Lower lobe of right lung (tissue), 2 donors: ENCODE results near the gene FMNL3. TPM values are rescaled to one million over a fixed set of nuclear protein-coding genes. Genes with fewer than 3 reads are reported as not detected.

Experiments
- ATAC-seq, 2 donors: fragments of 200-7000 bp; cut with Tn5 transposase; one replicate each; pipeline ENCODE4 v1.9.1; 2020 to 2022; ENCODE audit warnings: mild to moderate bottlenecking in 2 of 2, moderate library complexity in 2 of 2
- DNase-seq: peaks from one replicate; pipeline ENCODE4 v3.0.0-alpha.2; 2020
- H3K27ac ChIP-seq: fragments of 200-600 bp; one replicate; pipeline ENCODE4 v1.8.0; 2022
- H3K27me3 ChIP-seq: fragments of 200-600 bp; one replicate; pipeline ENCODE4 v1.8.0; 2022; ENCODE audit warnings: low read depth
- H3K36me3 ChIP-seq: fragments of 200-600 bp; one replicate; pipeline ENCODE4 v1.8.0; 2022; ENCODE audit warnings: mild to moderate bottlenecking
- H3K4me1 ChIP-seq: fragments of 200-600 bp; one replicate; pipeline ENCODE4 v1.8.0; 2022
- H3K4me3 ChIP-seq: fragments of 200-600 bp; one replicate; pipeline ENCODE4 v1.8.0; 2022; ENCODE audit warnings: mild to moderate bottlenecking
- H3K9me3 ChIP-seq: fragments of 200-600 bp; one replicate; pipeline ENCODE4 v1.8.0; 2022
- CTCF ChIP-seq: fragments of 200-600 bp; IDR thresholded peaks from one replicate; pipeline ENCODE4 v1.8.0; 2022; ENCODE audit warnings: antibody characterized with exemption, mild to moderate bottlenecking
- intact Hi-C: fragments of 100-400 bp; cut with DNase I; formaldehyde crosslinking; loops from one replicate; pipeline ENCODE4 v1.11.0; 2022
- total RNA-seq: library from RNA; stranded (reverse); fragmentation: NEBNext Ultra II Directional; extraction: Animal tissue kit (Norgen Biotek cat#: 25700); gene quantifications from one replicate; pipeline ENCODE4 v1.2.1, GENCODE V29; 2021
- donor health status: DM: no; HTN: yes; CAD: no; lungs with severe emphysema.

FMNL3 gene
- total RNA-seq, 1 donor from 2014 or later = 36.1 TPM

GRCh38 chr12:49646331-49646830 lies 60.8 kb downstream of the FMNL3 start:
- Histone ChIP-seq H3K4me1 (peaks cover 56% of the 10 kb centered on the region), H3K27me3 (no peaks in the 10 kb centered on the region), H3K9me3 (no peaks in the 10 kb centered on the region), H3K27ac (peak overlapping the region; percentile 82), H3K36me3 (peaks cover 90% of the 10 kb centered on the region), H3K4me3 (no peak overlapping the region)
- intact Hi-C loops = no loop called here
- ATAC-seq = no peak
- no peak for TF ChIP-seq CTCF
- DNase-seq = no peak

- no peak for TF ChIP-seq CTCF
- H3K36me3 ChIP-seq = peaks cover 87% of the 10 kb centered on the region
- peak overlapping the region; percentile 7 for H3K27ac ChIP-seq
- no peaks in the 10 kb centered on the region for H3K27me3 ChIP-seq
- no peaks in the 10 kb centered on the region for H3K9me3 ChIP-seq
- no peak overlapping the region for H3K4me3 ChIP-seq
- intact Hi-C loops = no loop called here
- H3K4me1 ChIP-seq = peaks cover 56% of the 10 kb centered on the region
- ATAC-seq (no peak), DNase-seq (no peak)
These were observed 61.8 kb downstream of the FMNL3 start for GRCh38 chr12:49645146-49646039.

- Histone ChIP-seq H3K4me3 (no peak overlapping the region), H3K27ac (peak overlapping the region; percentile 7), H3K9me3 (no peaks in the 10 kb centered on the region), H3K27me3 (no peaks in the 10 kb centered on the region), H3K4me1 (peaks cover 55% of the 10 kb centered on the region), H3K36me3 (peaks cover 81% of the 10 kb centered on the region)
- peak; percentile 97 for TF ChIP-seq CTCF
- ATAC-seq = peak; percentile 79 to 85
- intact Hi-C loops = loop anchor here (5.0 kb wide), 1 partner anchor 63 kb away; the partner anchor contains the start of gene FMNL3
- DNase-seq = peak; percentile 77
These were observed 62.6 kb downstream of the FMNL3 start for GRCh38 chr12:49644620-49644994.

- no peak overlapping the region for H3K27ac ChIP-seq
These were observed 63.1 kb downstream of the FMNL3 start for GRCh38 chr12:49643961-49644619.

More at GRCh38 chr12:49643961-49644619, 63.1 kb downstream of the FMNL3 start:
- peaks cover 76% of the 10 kb centered on the region for H3K36me3 ChIP-seq
- TF ChIP-seq CTCF = no peak
- intact Hi-C loops = loop anchor here (5.0 kb wide), 1 partner anchor 63 kb away; the partner anchor contains the start of gene FMNL3
- H3K4me3 ChIP-seq = no peak overlapping the region
- peaks cover 50% of the 10 kb centered on the region for H3K4me1 ChIP-seq
- ATAC-seq = peak in 1 of 2 donors; percentile 5
- H3K9me3 ChIP-seq = no peaks in the 10 kb centered on the region
- H3K27me3 ChIP-seq = no peaks in the 10 kb centered on the region
- no peak for DNase-seq
